Measurements from ENCODE around the gene NELFB. TPM values are rescaled to one million over a fixed set of nuclear protein-coding genes. Genes with fewer than 3 reads are reported as not detected.
A peak's percentile ranks its signal among the peaks of the same experiment; 100 is the strongest.

Gene NELFB
- total and polyA plus RNA-seq, 4 donors = 4.7 to 24.6 (median 18.1) TPM

DNA sequence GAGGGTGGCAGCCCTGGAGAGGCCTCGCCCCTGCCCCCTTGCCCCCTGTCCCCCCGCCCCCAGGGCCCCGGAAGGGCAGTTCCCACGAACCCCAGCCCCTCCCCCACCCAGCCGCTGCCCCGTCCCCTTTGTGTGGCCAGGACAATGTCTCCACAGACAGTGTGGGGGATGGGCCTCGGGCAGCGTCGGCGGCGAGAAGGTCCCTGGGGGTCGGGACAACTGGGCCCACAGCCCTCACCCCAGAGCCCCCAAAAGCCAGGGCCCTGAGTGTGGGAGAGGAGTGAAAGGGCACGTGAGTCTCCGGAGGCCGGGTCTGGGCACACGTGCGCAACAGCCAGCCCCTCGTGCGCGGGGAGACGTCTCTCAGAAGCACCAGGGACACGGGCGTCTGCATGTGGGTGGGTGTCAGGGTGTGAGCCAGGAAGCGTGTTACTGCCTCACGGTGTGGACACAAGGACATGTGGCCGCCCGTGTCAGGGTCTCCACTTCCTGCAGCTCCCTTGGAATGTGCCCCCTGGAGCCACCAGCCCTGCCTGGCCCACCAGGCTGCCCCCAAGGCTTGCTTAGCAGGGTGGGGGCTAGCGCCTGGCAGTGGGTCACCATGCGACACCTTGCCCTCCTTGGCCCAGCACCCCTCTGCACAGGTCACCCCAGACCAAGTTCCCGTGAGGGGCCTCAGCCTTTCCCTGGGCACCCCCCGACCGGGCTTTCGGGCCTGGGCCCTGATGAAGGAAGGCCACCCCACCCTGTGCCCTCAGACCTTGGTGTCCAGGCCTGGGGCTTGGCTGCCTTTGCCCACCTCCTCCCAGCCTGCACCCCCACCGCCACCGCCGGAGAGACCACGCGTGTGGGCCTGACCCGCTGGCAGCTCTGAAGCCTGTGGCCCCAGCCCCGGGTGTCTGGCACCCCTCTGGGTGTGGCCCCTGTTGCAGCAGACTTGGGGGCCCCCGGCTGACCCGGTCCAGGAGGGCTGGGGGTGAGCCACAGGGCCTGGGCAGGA, 59.7 kb downstream of the NELFB start:
- Histone ChIP-seq H3K4me1 (ENCODE audit: control insufficient read depth in 4 of 4, insufficient read depth in 4 of 4, low read length in 3 of 4) (peaks cover 3 to 9% (median 5%) of the 10 kb centered on the region in 4 donors), H3K9ac (ENCODE audit: low read depth in 1 of 2, low read length in 2 of 2) (no peak overlapping the region), H3K9me3 (ENCODE audit: control insufficient read depth in 4 of 4, low read length in 3 of 4) (no peaks in the 10 kb centered on the region), H3K27me3 (ENCODE audit: control insufficient read depth in 4 of 4, insufficient read depth in 4 of 4, low read length in 3 of 4) (no peaks in the 10 kb centered on the region), H3K4me3 (ENCODE audit: low read depth in 1 of 3, low read length in 3 of 3) (no peak overlapping the region), H3K36me3 (ENCODE audit: control insufficient read depth in 4 of 4, insufficient read depth in 3 of 4, low read depth in 1 of 4, low read length in 3 of 4) (no peaks in the 10 kb centered on the region), H3K27ac (ENCODE audit: low read depth in 1 of 2, low read length in 2 of 2) (no peak overlapping the region)
- TF ChIP-seq GABPA (IDR thresholded peaks at IDR 0.05 in 1 of 2, conservative IDR thresholded peaks at IDR 0.05 in 1 of 2) = no peak
- TF ChIP-seq SP1 (IDR thresholded peaks at IDR 0.05) = no peak
- TF ChIP-seq RAD21 (IDR thresholded peaks at IDR 0.05) = no peak
- TF ChIP-seq HNF4G (IDR thresholded peaks at IDR 0.05) = no peak
- no peak for TF ChIP-seq RXRA (IDR thresholded peaks at IDR 0.05)
- TF ChIP-seq, protein P1, sequence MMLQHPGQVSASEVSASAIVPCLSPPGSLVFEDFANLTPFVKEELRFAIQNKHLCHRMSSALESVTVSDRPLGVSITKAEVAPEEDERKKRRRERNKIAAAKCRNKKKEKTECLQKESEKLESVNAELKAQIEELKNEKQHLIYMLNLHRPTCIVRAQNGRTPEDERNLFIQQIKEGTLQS (IDR thresholded peaks at IDR 0.05) = no peak
- TF ChIP-seq, protein P2, sequence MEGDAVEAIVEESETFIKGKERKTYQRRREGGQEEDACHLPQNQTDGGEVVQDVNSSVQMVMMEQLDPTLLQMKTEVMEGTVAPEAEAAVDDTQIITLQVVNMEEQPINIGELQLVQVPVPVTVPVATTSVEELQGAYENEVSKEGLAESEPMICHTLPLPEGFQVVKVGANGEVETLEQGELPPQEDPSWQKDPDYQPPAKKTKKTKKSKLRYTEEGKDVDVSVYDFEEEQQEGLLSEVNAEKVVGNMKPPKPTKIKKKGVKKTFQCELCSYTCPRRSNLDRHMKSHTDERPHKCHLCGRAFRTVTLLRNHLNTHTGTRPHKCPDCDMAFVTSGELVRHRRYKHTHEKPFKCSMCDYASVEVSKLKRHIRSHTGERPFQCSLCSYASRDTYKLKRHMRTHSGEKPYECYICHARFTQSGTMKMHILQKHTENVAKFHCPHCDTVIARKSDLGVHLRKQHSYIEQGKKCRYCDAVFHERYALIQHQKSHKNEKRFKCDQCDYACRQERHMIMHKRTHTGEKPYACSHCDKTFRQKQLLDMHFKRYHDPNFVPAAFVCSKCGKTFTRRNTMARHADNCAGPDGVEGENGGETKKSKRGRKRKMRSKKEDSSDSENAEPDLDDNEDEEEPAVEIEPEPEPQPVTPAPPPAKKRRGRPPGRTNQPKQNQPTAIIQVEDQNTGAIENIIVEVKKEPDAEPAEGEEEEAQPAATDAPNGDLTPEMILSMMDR (IDR thresholded peaks at IDR 0.05; ENCODE audit: low read depth, low read length, missing input control) = no peak
- TF ChIP-seq, protein P3, sequence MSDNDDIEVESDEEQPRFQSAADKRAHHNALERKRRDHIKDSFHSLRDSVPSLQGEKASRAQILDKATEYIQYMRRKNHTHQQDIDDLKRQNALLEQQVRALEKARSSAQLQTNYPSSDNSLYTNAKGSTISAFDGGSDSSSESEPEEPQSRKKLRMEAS (IDR thresholded peaks at IDR 0.05) = no peak
- TF ChIP-seq, protein P4, sequence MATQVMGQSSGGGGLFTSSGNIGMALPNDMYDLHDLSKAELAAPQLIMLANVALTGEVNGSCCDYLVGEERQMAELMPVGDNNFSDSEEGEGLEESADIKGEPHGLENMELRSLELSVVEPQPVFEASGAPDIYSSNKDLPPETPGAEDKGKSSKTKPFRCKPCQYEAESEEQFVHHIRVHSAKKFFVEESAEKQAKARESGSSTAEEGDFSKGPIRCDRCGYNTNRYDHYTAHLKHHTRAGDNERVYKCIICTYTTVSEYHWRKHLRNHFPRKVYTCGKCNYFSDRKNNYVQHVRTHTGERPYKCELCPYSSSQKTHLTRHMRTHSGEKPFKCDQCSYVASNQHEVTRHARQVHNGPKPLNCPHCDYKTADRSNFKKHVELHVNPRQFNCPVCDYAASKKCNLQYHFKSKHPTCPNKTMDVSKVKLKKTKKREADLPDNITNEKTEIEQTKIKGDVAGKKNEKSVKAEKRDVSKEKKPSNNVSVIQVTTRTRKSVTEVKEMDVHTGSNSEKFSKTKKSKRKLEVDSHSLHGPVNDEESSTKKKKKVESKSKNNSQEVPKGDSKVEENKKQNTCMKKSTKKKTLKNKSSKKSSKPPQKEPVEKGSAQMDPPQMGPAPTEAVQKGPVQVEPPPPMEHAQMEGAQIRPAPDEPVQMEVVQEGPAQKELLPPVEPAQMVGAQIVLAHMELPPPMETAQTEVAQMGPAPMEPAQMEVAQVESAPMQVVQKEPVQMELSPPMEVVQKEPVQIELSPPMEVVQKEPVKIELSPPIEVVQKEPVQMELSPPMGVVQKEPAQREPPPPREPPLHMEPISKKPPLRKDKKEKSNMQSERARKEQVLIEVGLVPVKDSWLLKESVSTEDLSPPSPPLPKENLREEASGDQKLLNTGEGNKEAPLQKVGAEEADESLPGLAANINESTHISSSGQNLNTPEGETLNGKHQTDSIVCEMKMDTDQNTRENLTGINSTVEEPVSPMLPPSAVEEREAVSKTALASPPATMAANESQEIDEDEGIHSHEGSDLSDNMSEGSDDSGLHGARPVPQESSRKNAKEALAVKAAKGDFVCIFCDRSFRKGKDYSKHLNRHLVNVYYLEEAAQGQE (IDR thresholded peaks at IDR 0.05) = no peak
- no peak for TF ChIP-seq FOXA2 (IDR thresholded peaks at IDR 0.05)
- no peak for TF ChIP-seq NR2F2 (IDR thresholded peaks at IDR 0.05)
- no peak for TF ChIP-seq HNF4A (conservative IDR thresholded peaks at IDR 0.05)
- no peak for TF ChIP-seq YY1 (IDR thresholded peaks at IDR 0.05)
- TF ChIP-seq TAF1 (conservative IDR thresholded peaks at IDR 0.05) = no peak
- TF ChIP-seq, protein P5, sequence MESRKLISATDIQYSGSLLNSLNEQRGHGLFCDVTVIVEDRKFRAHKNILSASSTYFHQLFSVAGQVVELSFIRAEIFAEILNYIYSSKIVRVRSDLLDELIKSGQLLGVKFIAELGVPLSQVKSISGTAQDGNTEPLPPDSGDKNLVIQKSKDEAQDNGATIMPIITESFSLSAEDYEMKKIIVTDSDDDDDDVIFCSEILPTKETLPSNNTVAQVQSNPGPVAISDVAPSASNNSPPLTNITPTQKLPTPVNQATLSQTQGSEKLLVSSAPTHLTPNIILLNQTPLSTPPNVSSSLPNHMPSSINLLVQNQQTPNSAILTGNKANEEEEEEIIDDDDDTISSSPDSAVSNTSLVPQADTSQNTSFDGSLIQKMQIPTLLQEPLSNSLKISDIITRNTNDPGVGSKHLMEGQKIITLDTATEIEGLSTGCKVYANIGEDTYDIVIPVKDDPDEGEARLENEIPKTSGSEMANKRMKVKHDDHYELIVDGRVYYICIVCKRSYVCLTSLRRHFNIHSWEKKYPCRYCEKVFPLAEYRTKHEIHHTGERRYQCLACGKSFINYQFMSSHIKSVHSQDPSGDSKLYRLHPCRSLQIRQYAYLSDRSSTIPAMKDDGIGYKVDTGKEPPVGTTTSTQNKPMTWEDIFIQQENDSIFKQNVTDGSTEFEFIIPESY (IDR thresholded peaks at IDR 0.05) = no peak
- TF ChIP-seq EGR1 (IDR thresholded peaks at IDR 0.05; ENCODE audit: low read depth in 2 of 2) = no peak
- 74% methylated on average over 42 of the region's 42 CpGs for WGBS
- peak; percentile 32 for DNase-seq (ENCODE audit: low spot score)
